ENCODE measurements around the gene PNKP. TPM values are rescaled to one million over a fixed set of nuclear protein-coding genes. Genes with fewer than 3 reads are reported as not detected.
A peak's percentile ranks its signal among the peaks of the same experiment; 100 is the strongest.

Gene PNKP
- total RNA-seq, 2 donors from 2014 or later = 29.2 to 32.5 TPM

DNA sequence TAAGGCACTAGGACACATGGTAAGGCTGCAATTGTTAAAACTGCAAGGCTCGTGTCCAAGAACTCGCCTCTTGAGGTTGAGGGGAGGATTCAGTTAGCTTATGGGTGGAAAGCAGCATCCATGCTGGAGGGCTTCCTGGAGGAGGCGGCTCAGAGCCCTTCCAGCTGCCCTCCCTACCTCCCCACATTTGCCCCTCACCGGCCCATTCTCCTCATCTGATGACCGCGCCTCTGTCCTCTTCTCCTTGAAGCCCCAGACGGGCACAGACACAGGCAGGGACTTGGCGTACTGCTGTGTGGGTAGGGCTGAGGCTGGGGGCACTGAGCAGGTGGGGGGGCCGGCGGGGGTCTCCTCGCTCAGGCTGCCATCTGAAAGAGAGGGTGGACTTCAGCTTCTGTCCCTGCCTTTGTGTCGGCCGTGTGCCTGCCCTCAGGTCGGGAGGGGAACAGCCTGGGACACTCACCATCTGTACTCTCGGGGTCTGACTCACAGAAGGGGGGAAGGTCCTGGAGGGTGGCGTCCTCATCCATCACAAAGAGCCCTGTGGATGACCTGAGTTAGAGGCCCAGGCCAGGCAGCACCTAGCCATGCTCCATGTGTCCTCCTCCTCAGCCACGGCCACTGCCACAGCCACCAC lies 4.1 kb upstream of the PNKP start:
- H3K36me3 ChIP-seq = peaks cover 8% of the 10 kb centered on the region
- H3K9me3 ChIP-seq = no peaks in the 10 kb centered on the region
- no peak for DNase-seq (ENCODE audit: low spot score)
- H3K27ac ChIP-seq = no peak overlapping the region
- H3K27me3 ChIP-seq = no peaks in the 10 kb centered on the region
- no peak overlapping the region for H3K4me3 ChIP-seq
- peaks cover 0 to 48% of the 10 kb centered on the region in 2 donors for H3K4me1 ChIP-seq
- TF ChIP-seq, protein P1, sequence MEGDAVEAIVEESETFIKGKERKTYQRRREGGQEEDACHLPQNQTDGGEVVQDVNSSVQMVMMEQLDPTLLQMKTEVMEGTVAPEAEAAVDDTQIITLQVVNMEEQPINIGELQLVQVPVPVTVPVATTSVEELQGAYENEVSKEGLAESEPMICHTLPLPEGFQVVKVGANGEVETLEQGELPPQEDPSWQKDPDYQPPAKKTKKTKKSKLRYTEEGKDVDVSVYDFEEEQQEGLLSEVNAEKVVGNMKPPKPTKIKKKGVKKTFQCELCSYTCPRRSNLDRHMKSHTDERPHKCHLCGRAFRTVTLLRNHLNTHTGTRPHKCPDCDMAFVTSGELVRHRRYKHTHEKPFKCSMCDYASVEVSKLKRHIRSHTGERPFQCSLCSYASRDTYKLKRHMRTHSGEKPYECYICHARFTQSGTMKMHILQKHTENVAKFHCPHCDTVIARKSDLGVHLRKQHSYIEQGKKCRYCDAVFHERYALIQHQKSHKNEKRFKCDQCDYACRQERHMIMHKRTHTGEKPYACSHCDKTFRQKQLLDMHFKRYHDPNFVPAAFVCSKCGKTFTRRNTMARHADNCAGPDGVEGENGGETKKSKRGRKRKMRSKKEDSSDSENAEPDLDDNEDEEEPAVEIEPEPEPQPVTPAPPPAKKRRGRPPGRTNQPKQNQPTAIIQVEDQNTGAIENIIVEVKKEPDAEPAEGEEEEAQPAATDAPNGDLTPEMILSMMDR (IDR thresholded peaks at IDR 0.05) = no peak

- H3K4me3 ChIP-seq = peak overlapping the region; percentile 40 to 59
- TF ChIP-seq, protein P1 (IDR thresholded peaks at IDR 0.05) = no peak
- no peaks in the 10 kb centered on the region for H3K9me3 ChIP-seq
- no peaks in the 10 kb centered on the region for H3K27me3 ChIP-seq
- no peak for DNase-seq (ENCODE audit: low spot score)
- peak overlapping the region; percentile 86 to 96 for H3K27ac ChIP-seq
- peaks cover 0 to 54% of the 10 kb centered on the region in 2 donors for H3K4me1 ChIP-seq
- peaks cover 8% of the 10 kb centered on the region for H3K36me3 ChIP-seq
Observed at GRCh38 chr19:49870309-49870901, 3.0 kb upstream of the PNKP start.

DNA sequence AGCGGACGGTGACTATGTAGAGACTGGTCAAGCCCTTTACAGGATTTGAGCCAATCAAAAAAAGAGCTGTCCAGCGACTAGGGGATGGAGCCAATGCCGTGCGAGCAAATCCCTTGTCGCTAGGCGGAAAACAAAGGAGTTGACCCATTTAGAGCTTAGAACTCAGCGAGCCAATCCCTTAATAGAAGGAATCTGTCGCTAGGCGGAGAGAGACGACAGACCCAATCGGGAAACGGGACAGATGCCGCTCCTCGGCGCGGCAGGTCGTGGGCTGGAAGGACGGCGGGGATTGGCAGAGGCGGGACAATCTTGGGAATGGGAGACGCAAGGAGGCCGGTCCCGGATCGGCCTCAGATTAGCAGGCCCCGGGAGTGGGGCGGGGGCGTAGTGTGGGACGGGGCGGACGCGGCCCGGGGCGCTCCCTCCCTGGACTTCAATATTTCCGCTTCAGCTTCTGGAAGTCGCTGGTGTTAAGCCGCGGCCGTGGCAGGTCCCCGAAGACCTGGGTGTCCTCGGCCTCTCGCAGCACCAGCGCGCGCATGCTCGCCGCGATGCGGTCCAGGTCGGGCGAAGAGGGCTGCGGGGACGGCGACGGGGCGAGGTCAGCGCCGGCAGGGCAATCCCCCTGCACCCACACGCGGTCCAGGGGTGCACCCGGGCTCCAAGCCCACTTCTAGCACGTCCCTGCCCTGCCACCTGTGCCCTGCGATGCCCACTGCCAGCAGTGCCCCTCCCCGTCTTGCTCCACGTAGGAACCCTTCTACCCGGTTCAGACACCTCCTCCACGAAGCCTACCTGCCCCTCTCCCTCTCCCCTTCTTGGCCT lies 2.3 kb upstream of the PNKP start:
- Histone ChIP-seq H3K27ac (peak overlapping the region; percentile 90 to 96), H3K4me1 (peaks cover 0 to 54% of the 10 kb centered on the region in 2 donors), H3K27me3 (no peaks in the 10 kb centered on the region), H3K4me3 (peak overlapping the region; percentile 40 to 59), H3K36me3 (peaks cover 10% of the 10 kb centered on the region), H3K9me3 (no peaks in the 10 kb centered on the region)
- DNase-seq (ENCODE audit: low spot score) = peak; percentile 99
- TF ChIP-seq, protein P1 (IDR thresholded peaks at IDR 0.05) = no peak

GRCh38 chr19:49869009-49869483 lies 1.7 kb upstream of the PNKP start:
- peak overlapping the region; percentile 18 to 51 for H3K4me3 ChIP-seq
- H3K27ac ChIP-seq = peak overlapping the region; percentile 90 to 96
- DNase-seq (ENCODE audit: low spot score) = no peak
- H3K36me3 ChIP-seq = peaks cover 16% of the 10 kb centered on the region
- TF ChIP-seq, protein P1 (IDR thresholded peaks at IDR 0.05) = no peak
- H3K27me3 ChIP-seq = no peaks in the 10 kb centered on the region
- H3K9me3 ChIP-seq = no peaks in the 10 kb centered on the region
- peaks cover 0 to 53% of the 10 kb centered on the region in 2 donors for H3K4me1 ChIP-seq

DNA sequence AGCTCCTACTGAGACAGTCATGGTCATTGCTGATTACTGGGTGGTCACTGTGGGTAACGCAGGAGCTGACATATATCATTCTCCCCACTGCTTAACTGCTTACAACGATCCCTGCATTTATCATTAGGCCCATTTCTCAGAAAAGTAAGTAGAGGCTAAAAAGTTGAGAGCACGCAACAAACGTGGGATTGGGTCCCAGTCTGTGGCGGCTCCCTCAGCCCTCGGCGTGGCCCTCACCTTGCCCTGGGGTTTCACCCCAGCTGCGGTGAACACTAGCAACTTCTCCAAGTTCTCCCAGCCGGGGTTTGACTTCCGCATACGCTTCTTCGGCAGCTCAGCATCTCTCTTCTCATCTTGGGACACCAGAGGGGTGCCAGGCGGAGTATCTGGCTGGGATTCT lies 2.5 kb downstream of the PNKP start:
- peaks cover 0 to 53% of the 10 kb centered on the region in 2 donors for H3K4me1 ChIP-seq
- DNase-seq (ENCODE audit: low spot score) = no peak
- H3K27ac ChIP-seq = peak overlapping the region in 1 of 2 donors; percentile 55
- peaks cover 42% of the 10 kb centered on the region for H3K36me3 ChIP-seq
- TF ChIP-seq, protein P1 (IDR thresholded peaks at IDR 0.05) = no peak
- no peaks in the 10 kb centered on the region for H3K27me3 ChIP-seq
- no peaks in the 10 kb centered on the region for H3K9me3 ChIP-seq
- no peak overlapping the region for H3K4me3 ChIP-seq

Data from right atrium auricular region (tissue), 2 donors.